NCI-H82 treated with DMSO at 0.1 percent for 48 hours (cell line): ENCODE measurements around the gene SERINC4.
"Not testable (repeated sequence)": the region's sequence is repeated elsewhere in the genome, so short reads cannot be mapped to it uniquely, and the experiment has no call there.

ENCODE experiments used
- DNase-seq: peaks from one replicate; lab custom pipeline; 2025; ENCODE audit not compliant: unreplicated experiment; lab: John Stamatoyannopoulos, UW

The SERINC4 gene

DNA sequence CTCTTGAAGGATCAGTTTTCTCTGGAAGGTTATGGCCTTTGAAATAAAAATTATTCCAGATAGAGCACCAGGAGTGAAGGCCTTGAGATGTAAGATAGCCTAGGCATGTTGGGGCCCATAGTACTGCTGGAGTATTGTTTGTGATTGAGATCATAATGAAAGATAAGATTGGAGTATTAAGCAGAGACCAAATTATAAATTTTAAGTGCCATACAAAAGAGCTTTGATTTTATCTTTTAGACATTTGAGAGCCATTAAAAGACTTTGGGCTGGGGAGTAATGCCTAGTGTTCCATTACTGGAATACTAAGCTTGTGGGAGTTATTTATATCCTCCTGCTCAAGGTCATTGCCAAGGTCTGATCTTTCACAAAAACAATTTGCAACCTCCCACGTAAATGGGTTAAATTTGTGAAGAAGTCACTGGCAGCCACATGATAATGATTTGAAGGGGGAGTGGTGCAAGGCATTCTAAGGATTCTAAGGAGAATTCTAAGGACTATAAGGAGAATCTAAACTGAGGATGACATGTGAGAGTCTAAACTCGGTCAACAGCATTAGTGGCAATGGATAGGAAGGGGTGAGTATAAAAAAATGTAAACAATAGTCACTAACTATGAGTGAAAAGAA, 36.1 kb downstream of the SERINC4 start:
- DNase-seq: no peak

- no peak for DNase-seq
Observed at GRCh38 chr15:43762824-43763223, 37.2 kb downstream of the SERINC4 start.

DNA sequence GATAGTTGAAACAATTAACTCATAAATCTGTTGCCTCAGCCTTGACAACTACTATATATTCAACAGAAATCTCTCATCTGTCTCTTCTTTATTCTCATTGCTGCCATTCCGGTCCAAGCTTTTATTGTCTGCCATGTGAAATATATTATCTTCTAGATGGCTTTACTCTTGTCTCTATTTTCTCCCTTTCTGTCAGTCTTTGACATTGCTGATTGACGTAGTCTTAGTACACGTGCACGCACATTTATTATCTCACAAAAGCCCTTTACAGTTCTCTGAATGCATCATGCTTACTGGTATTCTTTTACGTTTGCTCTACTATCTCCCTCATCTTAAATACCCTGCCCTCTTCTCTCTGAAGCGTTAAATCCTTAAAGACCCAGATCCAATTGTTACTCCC, 48.1 kb downstream of the SERINC4 start:
- DNase-seq: peak; percentile 30

DNA sequence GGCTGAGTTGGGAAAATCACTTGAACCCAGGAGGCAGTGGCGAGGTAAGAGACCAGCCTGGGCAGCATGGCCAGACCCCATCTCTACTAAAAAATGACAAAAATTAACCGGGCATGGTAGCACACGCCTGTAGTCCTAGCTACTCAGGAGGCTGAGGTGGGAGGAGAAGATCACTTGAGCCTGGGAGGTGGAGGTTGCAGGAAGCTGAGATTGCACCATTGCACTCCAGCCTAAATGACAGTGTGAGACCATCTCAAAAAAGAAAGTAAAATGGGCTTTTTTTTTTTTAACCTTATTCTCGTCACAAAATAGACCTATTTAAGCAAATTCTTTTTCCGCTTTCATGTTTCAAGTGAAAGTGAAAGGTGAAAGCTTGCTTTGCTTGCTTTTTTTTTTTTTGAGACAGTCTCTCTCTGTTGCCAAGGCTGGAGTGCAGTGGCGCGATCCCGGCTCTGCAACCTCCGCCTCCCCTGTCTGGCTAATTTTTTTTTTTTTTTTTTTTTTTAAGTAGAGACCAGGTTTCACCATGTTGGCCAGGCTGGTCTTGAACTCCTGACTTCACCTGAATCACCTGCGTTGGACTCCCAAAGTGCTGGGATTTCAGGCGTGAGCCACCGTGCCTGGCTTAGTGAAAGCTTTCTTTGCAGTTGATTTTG, 50.2 kb downstream of the SERINC4 start:
- DNase-seq: no peak

DNA sequence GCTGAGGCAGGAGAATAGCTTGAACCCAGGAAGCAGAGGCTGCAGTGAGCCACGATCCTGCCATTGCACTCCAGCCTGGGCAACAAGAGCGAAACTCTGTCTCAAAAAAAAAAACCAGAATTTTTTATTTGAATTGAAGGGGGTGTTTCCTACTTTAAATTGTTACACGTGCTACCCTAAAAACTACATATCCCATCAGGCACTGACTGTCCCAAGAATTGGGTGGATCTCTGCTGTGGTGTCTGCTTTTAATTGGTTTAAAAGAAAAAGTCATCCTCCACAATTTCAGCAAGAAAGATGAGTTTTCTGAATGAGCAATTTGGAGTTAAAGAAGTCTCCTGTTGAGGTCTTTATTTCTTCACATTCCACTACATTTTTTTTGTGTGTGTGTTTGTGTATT, 51.6 kb downstream of the SERINC4 start:
- DNase-seq: no peak

GRCh38 chr15:43746903-43747309, 53.1 kb downstream of the SERINC4 start:
- not testable (repeated sequence) for DNase-seq

DNA sequence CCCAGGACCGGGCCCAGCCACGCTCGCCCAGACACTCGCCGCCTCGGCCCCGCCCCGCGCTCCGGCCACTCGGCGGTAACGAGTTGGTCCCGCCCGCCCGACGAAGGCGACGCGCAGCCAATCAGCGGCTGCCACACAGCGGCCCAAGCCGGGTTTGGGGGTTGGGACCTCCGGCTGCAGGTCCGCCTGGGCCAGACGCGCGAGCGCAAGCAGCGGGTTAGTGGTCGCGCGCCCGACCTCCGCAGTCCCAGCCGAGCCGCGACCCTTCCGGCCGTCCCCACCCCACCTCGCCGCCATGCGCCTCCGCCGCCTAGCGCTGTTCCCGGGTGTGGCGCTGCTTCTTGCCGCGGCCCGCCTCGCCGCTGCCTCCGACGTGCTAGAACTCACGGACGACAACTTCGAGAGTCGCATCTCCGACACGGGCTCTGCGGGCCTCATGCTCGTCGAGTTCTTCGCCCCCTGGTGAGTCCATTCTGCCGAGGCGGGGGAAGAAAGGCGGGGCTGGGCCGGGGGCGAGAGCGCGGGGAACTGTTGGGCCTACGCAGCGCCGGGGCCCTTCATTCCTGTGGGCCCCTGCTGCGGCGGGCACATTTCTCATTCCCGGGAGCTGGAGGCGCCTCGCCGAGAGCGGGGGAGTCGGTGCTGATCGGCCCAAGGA, 53.6 kb downstream of the SERINC4 start, which contains the start of gene PDIA3:
Gene PDIA3 (plus strand): TSS at position 194 of the 658 bp plus-strand sequence. CDS start 102 bp downstream, at position 296.
- DNase-seq: peak; percentile 52
